ENCODE measurements around the gene NTRK1.

Gene NTRK1

GRCh38 chr1:156927215-156928042, 66.8 kb downstream of the NTRK1 start:
- H3K4me3 ChIP-seq: peak overlapping the region in 1 of 2 donors; percentile 39
- no peak overlapping the region for H3K27ac ChIP-seq
- intact Hi-C loops (cut with DNase I; ENCODE audit: low total_unique reads): no loop called here
- peak; percentile 54 to 75 for DNase-seq
- no peaks in the 10 kb centered on the region for H3K36me3 ChIP-seq
- no peaks in the 10 kb centered on the region for H3K9me3 ChIP-seq
- peaks cover 0 to 29% (median 22%) of the 10 kb centered on the region in 4 donors for H3K4me1 ChIP-seq
- H3K27me3 ChIP-seq: peaks cover 7 to 66% of the 10 kb centered on the region in 2 donors
- TF ChIP-seq CTCF (IDR thresholded peaks at IDR 0.05): peak; percentile 62 to 70

DNA sequence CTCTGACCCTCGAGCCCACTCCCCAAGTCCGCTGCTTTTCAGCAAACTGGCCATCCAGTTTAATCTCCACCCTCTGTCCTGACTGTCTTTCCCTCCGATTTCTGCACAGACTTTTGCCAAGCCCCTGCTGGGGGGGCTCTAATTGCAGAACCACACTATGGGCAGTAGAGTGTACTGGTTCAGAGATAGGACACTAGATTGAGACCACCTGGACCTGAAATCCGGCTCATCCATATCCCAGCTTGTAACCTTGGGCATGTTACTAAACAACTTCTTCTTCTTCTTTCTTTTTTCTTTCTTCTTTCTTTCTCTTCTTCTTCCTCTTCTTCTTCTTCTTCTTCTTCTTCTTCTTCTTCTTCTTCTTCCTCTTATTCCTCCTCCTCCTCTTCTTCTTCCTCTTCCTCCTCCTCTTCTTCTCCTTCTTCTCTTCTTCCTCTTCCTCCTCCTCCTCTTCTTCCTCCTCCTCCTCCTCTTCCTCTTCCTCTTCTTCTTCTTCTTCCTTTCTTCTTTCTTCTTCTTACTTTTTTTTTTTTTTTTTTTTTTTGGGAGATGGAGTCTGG, 67.5 kb downstream of the NTRK1 start:
- no peak for TF ChIP-seq CTCF (IDR thresholded peaks at IDR 0.05)
- Histone ChIP-seq H3K36me3 (no peaks in the 10 kb centered on the region), H3K9me3 (no peaks in the 10 kb centered on the region), H3K4me3 (no peak overlapping the region), H3K27me3 (peaks cover 7 to 59% of the 10 kb centered on the region in 2 donors), H3K4me1 (peaks cover 0 to 28% (median 21%) of the 10 kb centered on the region in 4 donors), H3K27ac (no peak overlapping the region)
- intact Hi-C loops (cut with DNase I; ENCODE audit: low total_unique reads): no loop called here
- DNase-seq: no peak

GRCh38 chr1:156929596-156930238, 69.1 kb downstream of the NTRK1 start:
- DNase-seq: no peak
- Histone ChIP-seq H3K36me3 (no peaks in the 10 kb centered on the region), H3K27me3 (peaks cover 0 to 43% of the 10 kb centered on the region in 2 donors), H3K4me1 (peaks cover 0 to 14% (median 10%) of the 10 kb centered on the region in 4 donors), H3K27ac (no peak overlapping the region), H3K9me3 (no peaks in the 10 kb centered on the region), H3K4me3 (no peak overlapping the region)
- no peak for TF ChIP-seq CTCF (IDR thresholded peaks at IDR 0.05)
- intact Hi-C loops (cut with DNase I; ENCODE audit: low total_unique reads): no loop called here

GRCh38 chr1:156930483-156930882, 69.8 kb downstream of the NTRK1 start:
- peaks cover 0 to 36% of the 10 kb centered on the region in 2 donors for H3K27me3 ChIP-seq
- intact Hi-C loops (cut with DNase I; ENCODE audit: low total_unique reads): no loop called here

More at GRCh38 chr1:156930483-156930882, 69.8 kb downstream of the NTRK1 start:
- Histone ChIP-seq H3K9me3 (no peaks in the 10 kb centered on the region), H3K36me3 (peaks cover 0 to 6% (median under 1%) of the 10 kb centered on the region in 3 donors), H3K4me1 (peaks cover 0 to 14% (median 10%) of the 10 kb centered on the region in 4 donors), H3K27ac (no peak overlapping the region), H3K4me3 (no peak overlapping the region)
- no peak for DNase-seq
- no peak for TF ChIP-seq CTCF (IDR thresholded peaks at IDR 0.05)
